Trophoblast cell (in vitro differentiated cells and primary cell): ENCODE results near the gene LGR4.

Experiments
- DNase-seq, 2 donors: peaks; one replicate each; pipeline ENCODE4 v3.0.0-alpha.2; 2016
- H2AFZ ChIP-seq: 2 replicates; pipeline ENCODE4 v1.6.1; 2013; ENCODE audit warnings: low read length, moderate library complexity, mild to moderate bottlenecking; ENCODE audit not compliant: insufficient read depth, poor library complexity
- H2AK5ac ChIP-seq: 2 replicates; pipeline ENCODE4 v1.6.1; 2013; ENCODE audit warnings: mild to moderate bottlenecking, low read length
- H2BK120ac ChIP-seq: 2 replicates; pipeline ENCODE4 v1.6.1; 2013; ENCODE audit warnings: low read length, mild to moderate bottlenecking, moderate library complexity; ENCODE audit not compliant: insufficient read depth, poor library complexity
- H2BK12ac ChIP-seq: 2 replicates; pipeline ENCODE4 v1.6.1; 2013; ENCODE audit warnings: mild to moderate bottlenecking, low read length, moderate library complexity
- H2BK5ac ChIP-seq: 2 replicates; pipeline ENCODE4 v1.6.1; 2013; ENCODE audit warnings: low read length, low read depth, moderate library complexity, mild to moderate bottlenecking; ENCODE audit not compliant: poor library complexity
- H3K14ac ChIP-seq: 2 replicates; pipeline ENCODE4 v1.6.1; 2013; ENCODE audit warnings: mild to moderate bottlenecking, low read length
- H3K18ac ChIP-seq: 2 replicates; pipeline ENCODE4 v1.6.1; 2013; ENCODE audit warnings: mild to moderate bottlenecking, low read length
- H3K23ac ChIP-seq: 2 replicates; pipeline ENCODE4 v1.6.1; 2013; ENCODE audit warnings: low read length
- H3K27ac ChIP-seq: 2 replicates; pipeline ENCODE4 v1.5.1; 2013; ENCODE audit warnings: low read depth, mild to moderate bottlenecking, inconsistent platforms, low read length, moderate library complexity
- H3K27me3 ChIP-seq: 2 replicates; pipeline ENCODE4 v1.6.1; 2013; ENCODE audit warnings: inconsistent platforms, mild to moderate bottlenecking, low read length, moderate library complexity; ENCODE audit not compliant: insufficient read depth
- H3K36me3 ChIP-seq, 2 experiments: 1 replicate in 1 of 2; 2 replicates in 1 of 2; pipeline ENCODE4 v1.6.1; 2013; ENCODE audit warnings: low read length in 2 of 2, mild to moderate bottlenecking in 2 of 2, moderate library complexity in 1 of 2; ENCODE audit not compliant: insufficient read depth in 2 of 2, control insufficient read depth in 1 of 2
- H3K4ac ChIP-seq: 2 replicates; pipeline ENCODE4 v1.6.1; 2013; ENCODE audit warnings: low read depth, mild to moderate bottlenecking, low read length, moderate library complexity
- H3K4me1 ChIP-seq, 2 experiments: 1 replicate in 1 of 2; 2 replicates in 1 of 2; pipeline ENCODE4 v1.6.1; 2013; ENCODE audit warnings: low read length in 2 of 2, mild to moderate bottlenecking in 2 of 2, moderate library complexity in 1 of 2; ENCODE audit not compliant: insufficient read depth in 2 of 2, control insufficient read depth in 1 of 2
- H3K4me2 ChIP-seq: 2 replicates; pipeline ENCODE4 v1.6.1; 2013; ENCODE audit warnings: inconsistent platforms, mild to moderate bottlenecking, low read length, moderate library complexity
- H3K4me3 ChIP-seq: 2 replicates; pipeline ENCODE4 v1.5.1; 2013; ENCODE audit warnings: mild to moderate bottlenecking, low read depth, low read length, inconsistent platforms
- H3K79me1 ChIP-seq: one replicate; pipeline ENCODE4 v1.6.1; 2013; ENCODE audit warnings: low read length
- H3K79me2 ChIP-seq: 2 replicates; pipeline ENCODE4 v1.6.1; 2013; ENCODE audit warnings: low read length, mild to moderate bottlenecking; ENCODE audit not compliant: control insufficient read depth, insufficient read depth, poor library complexity
- H3K9ac ChIP-seq: 2 replicates; pipeline ENCODE4 v1.6.1; 2013; ENCODE audit warnings: mild to moderate bottlenecking, low read length
- H3K9me3 ChIP-seq: 2 replicates; pipeline ENCODE4 v1.6.1; 2013; ENCODE audit warnings: low read depth, mild to moderate bottlenecking, control low read depth, inconsistent platforms, low read length; ENCODE audit not compliant: insufficient read depth
- H4K12ac ChIP-seq: 2 replicates; pipeline ENCODE4 v1.6.1; 2013; ENCODE audit warnings: low read depth, mild to moderate bottlenecking, low read length, moderate library complexity
- H4K8ac ChIP-seq: 2 replicates; pipeline ENCODE4 v1.6.1; 2013; ENCODE audit warnings: low read depth, mild to moderate bottlenecking, low read length, moderate library complexity
- H4K91ac ChIP-seq: one replicate; pipeline ENCODE4 v1.6.1; 2013; ENCODE audit warnings: low read depth, mild to moderate bottlenecking, low read length, moderate library complexity
- WGBS: extraction: QIAGEN DNeasy Blood & Tissue Kit; methylation state at CpG from one replicate; pipeline ENCODE4 v1.1.7; 2013; ENCODE audit warnings: missing lambda C conversion rate; ENCODE audit not compliant: insufficient read length, insufficient coverage; ENCODE audit errors: extremely low coverage; 5-methylcytosine and 5-hydroxymethylcytosine counted together

The LGR4 gene

GRCh38 chr11:27406498-27407354 lies 65.9 kb downstream of the LGR4 start:
- no peak overlapping the region for H4K91ac ChIP-seq
- H2BK5ac ChIP-seq = no peak overlapping the region
- H3K4me2 ChIP-seq = no peak overlapping the region
- no peak overlapping the region for H4K8ac ChIP-seq
- H3K18ac ChIP-seq = no peak overlapping the region
- H3K27me3 ChIP-seq = no peaks in the 10 kb centered on the region
- peaks cover 0 to 2% of the 10 kb centered on the region in 2 experiments for H3K36me3 ChIP-seq
- H2BK12ac ChIP-seq = no peak overlapping the region
- no peak for DNase-seq
- H3K27ac ChIP-seq = no peak overlapping the region
- no peaks in the 10 kb centered on the region for H3K79me1 ChIP-seq
- H3K9me3 ChIP-seq = no peaks in the 10 kb centered on the region
- no peak overlapping the region for H3K9ac ChIP-seq
- H3K4me1 ChIP-seq = peaks cover 0 to 3% of the 10 kb centered on the region in 2 experiments
- WGBS = no CpG with 5 or more reads among the region's 3 CpGs
- H4K12ac ChIP-seq = no peak overlapping the region
- H3K23ac ChIP-seq = no peak overlapping the region
- H3K4me3 ChIP-seq = no peak overlapping the region
- H2AK5ac ChIP-seq = no peak overlapping the region
- H2AFZ ChIP-seq = no peak overlapping the region
- no peaks in the 10 kb centered on the region for H3K79me2 ChIP-seq
- no peak overlapping the region for H3K4ac ChIP-seq
- H3K14ac ChIP-seq = no peak overlapping the region
- no peak overlapping the region for H2BK120ac ChIP-seq

- H2AFZ ChIP-seq = no peak overlapping the region
- H3K27ac ChIP-seq = no peak overlapping the region
- H3K79me1 ChIP-seq = no peaks in the 10 kb centered on the region
- H3K79me2 ChIP-seq = no peaks in the 10 kb centered on the region
- H3K18ac ChIP-seq = no peak overlapping the region
- H3K9me3 ChIP-seq = no peaks in the 10 kb centered on the region
- no peak overlapping the region for H4K12ac ChIP-seq
- 100% methylated on average over 2 of the region's 3 CpGs for WGBS
- peaks cover 0 to 3% of the 10 kb centered on the region in 2 experiments for H3K4me1 ChIP-seq
- H3K4ac ChIP-seq = no peak overlapping the region
- no peak overlapping the region for H2BK12ac ChIP-seq
- no peak overlapping the region for H3K14ac ChIP-seq
- DNase-seq = no peak
- H3K27me3 ChIP-seq = no peaks in the 10 kb centered on the region
- H2AK5ac ChIP-seq = no peak overlapping the region
- H3K9ac ChIP-seq = no peak overlapping the region
- no peak overlapping the region for H2BK120ac ChIP-seq
- no peak overlapping the region for H3K23ac ChIP-seq
- H4K91ac ChIP-seq = no peak overlapping the region
- H4K8ac ChIP-seq = no peak overlapping the region
- no peak overlapping the region for H2BK5ac ChIP-seq
- H3K4me3 ChIP-seq = no peak overlapping the region
- H3K36me3 ChIP-seq = no peaks in the 10 kb centered on the region
- no peak overlapping the region for H3K4me2 ChIP-seq
Measured at GRCh38 chr11:27405134-27405533, 67.5 kb downstream of the LGR4 start.

GRCh38 chr11:27404427-27404826 lies 68.2 kb downstream of the LGR4 start:
- Histone ChIP-seq H3K79me1 (no peaks in the 10 kb centered on the region), H2AFZ (no peak overlapping the region), H4K8ac (no peak overlapping the region), H3K14ac (no peak overlapping the region), H3K9me3 (no peaks in the 10 kb centered on the region), H2BK120ac (no peak overlapping the region), H4K91ac (no peak overlapping the region), H2BK12ac (no peak overlapping the region), H3K4me1 (peaks cover 0 to 3% of the 10 kb centered on the region in 2 experiments), H3K27me3 (no peaks in the 10 kb centered on the region), H3K4me2 (no peak overlapping the region), H3K9ac (no peak overlapping the region), H3K23ac (no peak overlapping the region), H3K4me3 (no peak overlapping the region), H2AK5ac (no peak overlapping the region), H3K4ac (no peak overlapping the region), H4K12ac (no peak overlapping the region), H3K27ac (no peak overlapping the region), H2BK5ac (no peak overlapping the region), H3K79me2 (no peaks in the 10 kb centered on the region), H3K36me3 (no peaks in the 10 kb centered on the region), H3K18ac (no peak overlapping the region)
- DNase-seq = no peak
- no CpG with 5 or more reads among the region's 2 CpGs for WGBS

GRCh38 chr11:27403195-27403594 lies 69.4 kb downstream of the LGR4 start:
- Histone ChIP-seq H4K12ac (no peak overlapping the region), H4K91ac (no peak overlapping the region), H3K9me3 (no peaks in the 10 kb centered on the region), H3K23ac (no peak overlapping the region), H3K4ac (no peak overlapping the region), H2BK120ac (no peak overlapping the region), H3K4me3 (no peak overlapping the region), H3K27me3 (no peaks in the 10 kb centered on the region), H3K9ac (no peak overlapping the region), H2AK5ac (no peak overlapping the region), H3K36me3 (no peaks in the 10 kb centered on the region), H2BK12ac (no peak overlapping the region), H3K27ac (no peak overlapping the region), H3K4me2 (no peak overlapping the region), H3K4me1 (peaks cover 4 to 8% of the 10 kb centered on the region in 2 experiments), H4K8ac (no peak overlapping the region), H3K18ac (no peak overlapping the region), H2BK5ac (no peak overlapping the region), H3K79me2 (no peaks in the 10 kb centered on the region), H2AFZ (no peak overlapping the region), H3K14ac (no peak overlapping the region), H3K79me1 (no peaks in the 10 kb centered on the region)
- DNase-seq = no peak
- no CpG with 5 or more reads among the region's 2 CpGs for WGBS
